ENCODE data around the gene IL17REL. TPM values are rescaled to one million over a fixed set of nuclear protein-coding genes. Genes with fewer than 3 reads are reported as not detected.

The IL17REL gene
- total RNA-seq, 4 donors from 2014 or later = not detected

DNA sequence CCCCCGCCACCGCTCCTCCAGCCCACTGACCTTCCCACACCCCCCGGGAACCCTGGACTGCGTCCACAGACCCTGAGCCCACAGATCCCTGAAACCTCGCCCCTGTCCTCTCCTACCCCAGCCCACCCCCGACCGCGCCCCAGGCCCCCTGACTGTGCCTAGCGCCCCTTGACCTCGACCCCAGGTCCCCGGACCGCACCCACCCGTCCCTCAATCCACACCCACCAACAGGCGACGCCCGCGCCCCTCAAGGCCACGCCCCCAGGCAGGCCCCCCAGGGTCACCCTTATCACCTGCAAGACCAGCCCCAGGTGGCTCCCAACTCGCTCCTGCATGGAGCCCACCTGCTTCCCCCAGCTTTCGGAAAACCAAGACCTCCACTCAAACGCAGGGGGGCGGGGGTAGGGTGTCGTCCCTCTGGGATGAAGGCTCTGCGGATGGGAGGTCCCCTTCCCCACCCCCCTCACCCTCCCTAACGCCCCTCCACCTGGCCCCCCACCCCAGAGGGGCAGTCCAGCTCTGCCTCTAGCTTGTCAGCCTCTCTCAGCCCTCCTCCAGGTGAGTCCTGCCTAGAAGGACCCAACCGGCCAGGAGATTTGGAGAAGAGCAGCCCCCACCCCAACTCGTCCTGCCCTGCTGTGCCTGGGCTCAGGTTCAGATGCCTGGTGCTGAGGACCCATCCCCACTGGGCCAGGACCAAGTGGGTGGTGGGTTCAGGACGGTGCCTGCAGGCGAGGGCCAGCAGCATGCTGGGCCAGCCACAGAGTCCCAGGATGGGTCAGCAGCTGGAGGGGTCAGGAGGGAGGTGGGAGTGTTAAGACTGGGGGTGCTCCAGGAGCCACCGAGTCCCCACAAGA, 3.1 kb upstream of the IL17REL start:
- Histone ChIP-seq H3K4me3 (replicated peaks in 1 of 3) (no peak overlapping the region), H3K27ac (no peak overlapping the region), H3K36me3 (no peaks in the 10 kb centered on the region), H3K4me1 (peaks cover 0 to 16% of the 10 kb centered on the region in 2 donors), H3K9me3 (no peaks in the 10 kb centered on the region), H3K27me3 (peaks cover 28% of the 10 kb centered on the region)
- WGBS, 2 donors = 61 to 80% methylated on average over 1 to 8 of the region's 30 CpGs
- TF ChIP-seq, protein P1, sequence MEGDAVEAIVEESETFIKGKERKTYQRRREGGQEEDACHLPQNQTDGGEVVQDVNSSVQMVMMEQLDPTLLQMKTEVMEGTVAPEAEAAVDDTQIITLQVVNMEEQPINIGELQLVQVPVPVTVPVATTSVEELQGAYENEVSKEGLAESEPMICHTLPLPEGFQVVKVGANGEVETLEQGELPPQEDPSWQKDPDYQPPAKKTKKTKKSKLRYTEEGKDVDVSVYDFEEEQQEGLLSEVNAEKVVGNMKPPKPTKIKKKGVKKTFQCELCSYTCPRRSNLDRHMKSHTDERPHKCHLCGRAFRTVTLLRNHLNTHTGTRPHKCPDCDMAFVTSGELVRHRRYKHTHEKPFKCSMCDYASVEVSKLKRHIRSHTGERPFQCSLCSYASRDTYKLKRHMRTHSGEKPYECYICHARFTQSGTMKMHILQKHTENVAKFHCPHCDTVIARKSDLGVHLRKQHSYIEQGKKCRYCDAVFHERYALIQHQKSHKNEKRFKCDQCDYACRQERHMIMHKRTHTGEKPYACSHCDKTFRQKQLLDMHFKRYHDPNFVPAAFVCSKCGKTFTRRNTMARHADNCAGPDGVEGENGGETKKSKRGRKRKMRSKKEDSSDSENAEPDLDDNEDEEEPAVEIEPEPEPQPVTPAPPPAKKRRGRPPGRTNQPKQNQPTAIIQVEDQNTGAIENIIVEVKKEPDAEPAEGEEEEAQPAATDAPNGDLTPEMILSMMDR (IDR thresholded peaks at IDR 0.05) = no peak
- TF ChIP-seq POLR2A (IDR thresholded peaks at IDR 0.05) = no peak
- intact Hi-C loops (cut with DNase I) = no loop called here
- DNase-seq = no peak

GRCh38 chr22:50014655-50015401, 2.3 kb upstream of the IL17REL start:
- DNase-seq = no peak
- intact Hi-C loops (cut with DNase I) = no loop called here
- Histone ChIP-seq H3K36me3 (no peaks in the 10 kb centered on the region), H3K4me1 (peaks cover 0 to 19% of the 10 kb centered on the region in 2 donors), H3K27me3 (peaks cover 34% of the 10 kb centered on the region), H3K4me3 (replicated peaks in 1 of 3) (no peak overlapping the region), H3K27ac (no peak overlapping the region), H3K9me3 (no peaks in the 10 kb centered on the region)
- no peak for TF ChIP-seq POLR2A (IDR thresholded peaks at IDR 0.05)
- TF ChIP-seq, protein P1 (IDR thresholded peaks at IDR 0.05) = no peak
- 2 to 4% methylated on average over 13 to 28 of the region's 91 CpGs for WGBS, 2 donors

DNA sequence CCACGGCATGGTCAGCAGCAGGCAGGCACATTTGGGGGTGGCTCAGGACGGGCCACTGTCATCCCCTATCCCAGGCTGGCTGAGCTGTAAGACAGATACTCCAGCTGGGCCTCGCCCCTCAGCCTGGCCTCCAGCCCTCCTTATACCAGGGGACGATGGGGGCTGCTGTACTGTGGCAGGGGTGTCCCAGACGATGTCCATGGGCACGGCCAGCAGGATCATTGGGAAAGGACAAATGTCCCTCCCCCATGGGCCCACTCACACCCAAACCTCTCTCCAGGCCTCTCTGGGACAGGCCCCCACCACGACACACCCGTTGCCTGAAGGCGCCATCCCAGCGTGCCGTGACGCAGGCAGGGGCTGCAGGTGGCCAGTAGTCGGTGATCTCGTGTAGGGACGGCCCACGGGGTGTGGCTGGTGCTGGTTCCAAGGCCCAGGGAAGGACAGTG, 1.5 kb upstream of the IL17REL start:
- Histone ChIP-seq H3K27me3 (peaks cover 34% of the 10 kb centered on the region), H3K9me3 (no peaks in the 10 kb centered on the region), H3K4me3 (replicated peaks in 1 of 3) (no peak overlapping the region), H3K27ac (no peak overlapping the region), H3K36me3 (no peaks in the 10 kb centered on the region), H3K4me1 (peaks cover 0 to 19% of the 10 kb centered on the region in 2 donors)
- DNase-seq = no peak
- TF ChIP-seq, protein P1 (IDR thresholded peaks at IDR 0.05) = no peak
- intact Hi-C loops (cut with DNase I) = no loop called here
- WGBS, 2 donors = 51 to 80% methylated on average over 1 to 10 of the region's 16 CpGs

GRCh38 chr22:50011447-50012210, 936 bp downstream of the IL17REL start:
- Histone ChIP-seq H3K36me3 (no peaks in the 10 kb centered on the region), H3K27me3 (peaks cover 34% of the 10 kb centered on the region), H3K4me3 (replicated peaks in 1 of 3) (no peak overlapping the region), H3K27ac (no peak overlapping the region), H3K4me1 (peaks cover 0 to 19% of the 10 kb centered on the region in 2 donors), H3K9me3 (no peaks in the 10 kb centered on the region)
- intact Hi-C loops (cut with DNase I) = no loop called here
- 36 to 58% methylated on average over 12 to 15 of the region's 18 CpGs for WGBS, 2 donors
- TF ChIP-seq, protein P1 (IDR thresholded peaks at IDR 0.05) = no peak
- TF ChIP-seq POLR2A (IDR thresholded peaks at IDR 0.05) = no peak
- no peak for DNase-seq
